ENCODE results near the gene PIK3CB.

PIK3CB gene

GRCh38 chr3:138673641-138674530, 160.8 kb downstream of the PIK3CB start:
- ChIA-PET CTCF (interaction anchor here (1.2 to 1.6 kb wide), 2 partner anchors 21 to 241 kb away, joined by 3 to 7 read pairs; no protein-coding TSS in a partner anchor), POLR2A (no interaction called here)
- no peak overlapping the region for H3K4me3 ChIP-seq (ENCODE audit: low read depth, low read length)
- no peak for DNase-seq (ENCODE audit: low read depth, low spot score)
- no peak for TF ChIP-seq CTCF (IDR thresholded peaks at IDR 0.05; ENCODE audit: insufficient read depth, low read length, missing control alignments)

- no peak for DNase-seq (ENCODE audit: low read depth, low spot score)
- H3K4me3 ChIP-seq (ENCODE audit: low read depth, low read length): no peak overlapping the region
- POLR2A ChIA-PET: no interaction called here
- no peak for TF ChIP-seq CTCF (IDR thresholded peaks at IDR 0.05; ENCODE audit: insufficient read depth, low read length, missing control alignments)
- CTCF ChIA-PET: interaction anchor here (0.8 to 1.8 kb wide), 4 partner anchors 9 to 253 kb away, joined by 3 to 13 read pairs (median 3); no protein-coding TSS in a partner anchor
Measured at GRCh38 chr3:138670407-138670806, 164.3 kb downstream of the PIK3CB start.

GRCh38 chr3:138668107-138668506, 166.6 kb downstream of the PIK3CB start:
- CTCF ChIA-PET: interaction anchor here (1.1 to 1.3 kb wide), 2 partner anchors 11 to 14 kb away, joined by 3 to 5 read pairs; no protein-coding TSS in a partner anchor
- no peak overlapping the region for H3K4me3 ChIP-seq (ENCODE audit: low read depth, low read length)
- DNase-seq (ENCODE audit: low read depth, low spot score): no peak
- POLR2A ChIA-PET: no interaction called here
- no peak for TF ChIP-seq CTCF (IDR thresholded peaks at IDR 0.05; ENCODE audit: insufficient read depth, low read length, missing control alignments)

- CTCF ChIA-PET: interaction anchor here (0.9 kb wide), 1 partner anchor 11 kb away, joined by 3 read pairs; no protein-coding TSS in a partner anchor
Measured at GRCh38 chr3:138657508-138657907, 177.2 kb downstream of the PIK3CB start.

GRCh38 chr3:138653567-138653966, 181.2 kb downstream of the PIK3CB start:
- TF ChIP-seq CTCF (IDR thresholded peaks at IDR 0.05; ENCODE audit: insufficient read depth, low read length, missing control alignments): no peak
- H3K4me3 ChIP-seq (ENCODE audit: low read depth, low read length): no peak overlapping the region
- no peak for DNase-seq (ENCODE audit: low read depth, low spot score)
- POLR2A ChIA-PET: no interaction called here
- CTCF ChIA-PET: interaction anchor here (1.6 to 2.0 kb wide), 2 partner anchors 262 to 270 kb away, joined by 6 to 11 read pairs; no protein-coding TSS in a partner anchor

More at GRCh38 chr3:138657508-138657907, 177.2 kb downstream of the PIK3CB start:
- H3K4me3 ChIP-seq (ENCODE audit: low read depth, low read length): no peak overlapping the region
- TF ChIP-seq CTCF (IDR thresholded peaks at IDR 0.05; ENCODE audit: insufficient read depth, low read length, missing control alignments): no peak
- POLR2A ChIA-PET: no interaction called here
- DNase-seq (ENCODE audit: low read depth, low spot score): no peak

- DNase-seq (ENCODE audit: low read depth, low spot score): no peak
- H3K4me3 ChIP-seq (ENCODE audit: low read depth, low read length): no peak overlapping the region
- POLR2A ChIA-PET: no interaction called here
- CTCF ChIA-PET: no interaction called here
- no peak for TF ChIP-seq CTCF (IDR thresholded peaks at IDR 0.05; ENCODE audit: insufficient read depth, low read length, missing control alignments)
Measured at GRCh38 chr3:138649134-138649533, 185.6 kb downstream of the PIK3CB start.
